Kidney epithelial cell (primary cell): ENCODE data around the gene CELSR1. TPM values are rescaled to one million over a fixed set of nuclear protein-coding genes. Genes with fewer than 3 reads are reported as not detected.

Experiments
- DNase-seq: peaks from one replicate; pipeline ENCODE4 v3.0.0-alpha.2; 2010; ENCODE audit warnings: low read depth
- H3K27me3 ChIP-seq: 2 replicates; pipeline ENCODE4 v1.6.0; 2011; ENCODE audit warnings: low read length; ENCODE audit not compliant: control insufficient read depth, insufficient read depth
- H3K36me3 ChIP-seq: 2 replicates; pipeline ENCODE4 v1.5.1; 2011; ENCODE audit warnings: low read length; ENCODE audit not compliant: control insufficient read depth, insufficient read depth
- H3K4me3 ChIP-seq: 2 replicates; pipeline ENCODE4 v1.5.1; 2011; ENCODE audit warnings: low read depth, mild to moderate bottlenecking, control low read depth, low read length
- CTCF ChIP-seq: IDR thresholded peaks from 2 replicates; pipeline ENCODE4 v1.5.1; 2011; ENCODE audit warnings: mild to moderate bottlenecking, moderate library complexity, low read length, control low read depth, inconsistent platforms; ENCODE audit not compliant: insufficient read depth, poor library complexity, severe bottlenecking
- total RNA-seq: library from RNA; depleted of rRNA; stranded (reverse); fragments of >200 nt; gene quantifications from 2 replicates; pipeline ENCODE4 v1.2.3, GENCODE V29; 2015

The CELSR1 gene
- total RNA-seq, 1 donor from 2014 or later = 180 TPM

- TF ChIP-seq CTCF = no peak
- Histone ChIP-seq H3K36me3 (no peaks in the 10 kb centered on the region), H3K27me3 (no peaks in the 10 kb centered on the region), H3K4me3 (no peak overlapping the region)
- DNase-seq = no peak
Measured at GRCh38 chr22:46429325-46429853, 108.0 kb downstream of the CELSR1 start.

GRCh38 chr22:46428602-46429324, 108.7 kb downstream of the CELSR1 start:
- TF ChIP-seq CTCF = no peak
- Histone ChIP-seq H3K27me3 (no peaks in the 10 kb centered on the region), H3K4me3 (no peak overlapping the region), H3K36me3 (no peaks in the 10 kb centered on the region)
- no peak for DNase-seq

- TF ChIP-seq CTCF = no peak
- no peak overlapping the region for H3K4me3 ChIP-seq
- no peak for DNase-seq
- H3K36me3 ChIP-seq = no peaks in the 10 kb centered on the region
- H3K27me3 ChIP-seq = no peaks in the 10 kb centered on the region
Measured at GRCh38 chr22:46428171-46428570, 109.2 kb downstream of the CELSR1 start.

GRCh38 chr22:46425016-46425415, 112.4 kb downstream of the CELSR1 start:
- peak; percentile 98 for DNase-seq
- Histone ChIP-seq H3K36me3 (no peaks in the 10 kb centered on the region), H3K27me3 (no peaks in the 10 kb centered on the region), H3K4me3 (no peak overlapping the region)
- TF ChIP-seq CTCF = no peak

GRCh38 chr22:46424496-46424895, 112.9 kb downstream of the CELSR1 start:
- H3K36me3 ChIP-seq = no peaks in the 10 kb centered on the region
- DNase-seq = no peak
- no peak overlapping the region for H3K4me3 ChIP-seq
- TF ChIP-seq CTCF = no peak
- H3K27me3 ChIP-seq = no peaks in the 10 kb centered on the region

- no peak for DNase-seq
- no peak for TF ChIP-seq CTCF
- peaks cover 1% of the 10 kb centered on the region for H3K36me3 ChIP-seq
Measured at GRCh38 chr22:46422896-46423295, 114.5 kb downstream of the CELSR1 start.

More at GRCh38 chr22:46422896-46423295, 114.5 kb downstream of the CELSR1 start:
- H3K27me3 ChIP-seq = no peaks in the 10 kb centered on the region
- no peak overlapping the region for H3K4me3 ChIP-seq
